Osteoblast (primary cell): ENCODE results near the gene SNAPIN. TPM values are rescaled to one million over a fixed set of nuclear protein-coding genes. Genes with fewer than 3 reads are reported as not detected.
A peak's percentile ranks its signal among the peaks of the same experiment; 100 is the strongest.

Experiments used
- DNase-seq: peaks from one replicate; pipeline ENCODE4 v3.0.0; 2011; ENCODE audit warnings: low spot score, mixed read lengths; ENCODE audit not compliant: insufficient read length; ENCODE audit errors: missing footprints
- H2AFZ ChIP-seq: 2 replicates; pipeline ENCODE4 v1.6.0; 2011; ENCODE audit warnings: mild to moderate bottlenecking, low read length
- H3K27ac ChIP-seq: 2 replicates; pipeline ENCODE4 v1.5.1; 2011; ENCODE audit warnings: mild to moderate bottlenecking, low read depth, low read length, moderate library complexity
- H3K27me3 ChIP-seq: 2 replicates; pipeline ENCODE4 v1.6.0; 2012; ENCODE audit warnings: mild to moderate bottlenecking, control low read depth, inconsistent platforms, low read length, moderate library complexity; ENCODE audit not compliant: insufficient read depth
- H3K36me3 ChIP-seq: 2 replicates; pipeline ENCODE4 v1.5.1; 2011; ENCODE audit warnings: mild to moderate bottlenecking, low read length, control low read depth, moderate library complexity; ENCODE audit not compliant: insufficient read depth
- H3K4me1 ChIP-seq: 2 replicates; pipeline ENCODE4 v1.5.1; 2011; ENCODE audit warnings: mild to moderate bottlenecking, low read length, control low read depth, moderate library complexity; ENCODE audit not compliant: insufficient read depth
- H3K4me2 ChIP-seq: 2 replicates; pipeline ENCODE4 v1.6.0; 2011; ENCODE audit warnings: mild to moderate bottlenecking, low read length; ENCODE audit not compliant: insufficient read depth
- H3K4me3 ChIP-seq: fragments of 200-600 bp; sonication (generic); 3 replicates; pipeline ENCODE4 v1.5.1; 2012; ENCODE audit warnings: mild to moderate bottlenecking, low read length, inconsistent platforms; ENCODE audit not compliant: insufficient read depth
- H3K79me2 ChIP-seq: 2 replicates; pipeline ENCODE4 v1.6.0; 2012; ENCODE audit warnings: mild to moderate bottlenecking, low read length, control low read depth, inconsistent platforms; ENCODE audit not compliant: insufficient read depth
- H3K9me3 ChIP-seq: 2 replicates; pipeline ENCODE4 v1.5.1; 2011; ENCODE audit warnings: low read depth, low read length, control low read depth
- H4K20me1 ChIP-seq: 2 replicates; pipeline ENCODE4 v1.6.0; 2012; ENCODE audit warnings: mild to moderate bottlenecking, low read length, control low read depth; ENCODE audit not compliant: insufficient read depth
- total RNA-seq: library from RNA; depleted of rRNA; stranded (reverse); fragments of >200 nt; gene quantifications from 2 replicates; pipeline ENCODE4 v1.2.3, GENCODE V29; 2012
- TF ChIP-seq, protein P1 (sequence below): IDR thresholded peaks from 2 replicates; pipeline ENCODE4 v1.5.1; 2011; ENCODE audit warnings: mild to moderate bottlenecking, low read depth, low read length, moderate library complexity; ENCODE audit errors: extremely low read depth

The SNAPIN gene
- total RNA-seq, 1 donor, result 53.6 TPM

DNA sequence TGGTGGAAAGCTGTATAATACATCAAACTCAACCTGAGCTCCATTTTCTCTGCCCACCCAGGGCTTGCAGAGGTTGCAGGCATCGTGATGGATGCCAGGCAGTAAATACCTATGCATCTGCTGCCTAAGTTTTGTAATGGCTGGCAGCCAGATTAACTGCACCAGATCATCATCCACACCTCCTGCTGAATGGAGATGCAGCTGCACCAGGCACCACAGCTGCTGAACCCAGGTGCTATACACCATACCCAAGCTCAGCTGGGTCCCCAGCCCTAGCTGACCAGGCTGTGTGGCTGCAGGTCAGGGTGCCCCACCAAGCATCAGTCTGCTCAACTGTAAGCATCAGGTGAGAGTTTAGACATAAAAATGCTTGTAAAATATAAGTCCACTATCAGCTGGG, 6.7 kb upstream of the SNAPIN start:
- H3K4me1 ChIP-seq, result peaks cover 9% of the 10 kb centered on the region
- DNase-seq, result no peak
- H3K4me2 ChIP-seq, result no peak overlapping the region
- H3K36me3 ChIP-seq, result no peaks in the 10 kb centered on the region
- no peaks in the 10 kb centered on the region for H3K9me3 ChIP-seq
- H3K27me3 ChIP-seq, result no peaks in the 10 kb centered on the region
- H4K20me1 ChIP-seq, result no peaks in the 10 kb centered on the region
- H3K4me3 ChIP-seq, result no peak overlapping the region
- H2AFZ ChIP-seq, result no peak overlapping the region
- H3K27ac ChIP-seq, result no peak overlapping the region
- TF ChIP-seq, protein P1, sequence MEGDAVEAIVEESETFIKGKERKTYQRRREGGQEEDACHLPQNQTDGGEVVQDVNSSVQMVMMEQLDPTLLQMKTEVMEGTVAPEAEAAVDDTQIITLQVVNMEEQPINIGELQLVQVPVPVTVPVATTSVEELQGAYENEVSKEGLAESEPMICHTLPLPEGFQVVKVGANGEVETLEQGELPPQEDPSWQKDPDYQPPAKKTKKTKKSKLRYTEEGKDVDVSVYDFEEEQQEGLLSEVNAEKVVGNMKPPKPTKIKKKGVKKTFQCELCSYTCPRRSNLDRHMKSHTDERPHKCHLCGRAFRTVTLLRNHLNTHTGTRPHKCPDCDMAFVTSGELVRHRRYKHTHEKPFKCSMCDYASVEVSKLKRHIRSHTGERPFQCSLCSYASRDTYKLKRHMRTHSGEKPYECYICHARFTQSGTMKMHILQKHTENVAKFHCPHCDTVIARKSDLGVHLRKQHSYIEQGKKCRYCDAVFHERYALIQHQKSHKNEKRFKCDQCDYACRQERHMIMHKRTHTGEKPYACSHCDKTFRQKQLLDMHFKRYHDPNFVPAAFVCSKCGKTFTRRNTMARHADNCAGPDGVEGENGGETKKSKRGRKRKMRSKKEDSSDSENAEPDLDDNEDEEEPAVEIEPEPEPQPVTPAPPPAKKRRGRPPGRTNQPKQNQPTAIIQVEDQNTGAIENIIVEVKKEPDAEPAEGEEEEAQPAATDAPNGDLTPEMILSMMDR, result no peak
- no peaks in the 10 kb centered on the region for H3K79me2 ChIP-seq

GRCh38 chr1:153652805-153653500, 5.5 kb upstream of the SNAPIN start:
- peak; percentile 83 for DNase-seq
- Histone ChIP-seq H3K27me3 (no peaks in the 10 kb centered on the region), H3K4me2 (no peak overlapping the region), H3K4me3 (no peak overlapping the region), H4K20me1 (no peaks in the 10 kb centered on the region), H2AFZ (peak overlapping the region; percentile 18), H3K27ac (no peak overlapping the region), H3K9me3 (no peaks in the 10 kb centered on the region), H3K79me2 (no peaks in the 10 kb centered on the region), H3K36me3 (no peaks in the 10 kb centered on the region), H3K4me1 (peaks cover 9% of the 10 kb centered on the region)
- TF ChIP-seq, protein P1, result no peak

DNA sequence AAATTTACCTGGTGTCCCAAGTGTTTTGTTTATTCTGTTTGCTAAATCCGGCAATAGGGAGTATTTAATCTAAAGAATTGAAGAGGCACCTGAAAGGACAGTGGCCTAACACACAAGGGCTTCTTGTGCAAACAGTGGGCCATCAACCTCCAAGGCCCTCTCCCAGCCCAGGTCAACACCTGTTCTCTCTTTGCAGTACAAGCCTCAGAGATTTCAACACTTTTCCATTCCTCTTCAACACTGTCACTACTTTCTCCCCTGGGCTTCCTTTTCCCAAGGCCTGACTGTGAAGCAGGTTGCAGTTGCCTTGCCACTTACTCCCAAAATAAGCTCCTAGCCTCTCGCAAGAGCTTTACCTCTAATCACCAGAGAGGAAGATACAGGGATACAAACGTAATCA, 3.2 kb upstream of the SNAPIN start:
- H3K4me3 ChIP-seq, result no peak overlapping the region
- no peaks in the 10 kb centered on the region for H3K27me3 ChIP-seq
- no peaks in the 10 kb centered on the region for H3K36me3 ChIP-seq
- H4K20me1 ChIP-seq, result peaks cover 3% of the 10 kb centered on the region
- H3K4me2 ChIP-seq, result no peak overlapping the region
- TF ChIP-seq, protein P1, result no peak
- peaks cover 15% of the 10 kb centered on the region for H3K79me2 ChIP-seq
- DNase-seq, result no peak
- H3K27ac ChIP-seq, result no peak overlapping the region
- peaks cover 17% of the 10 kb centered on the region for H3K4me1 ChIP-seq
- no peaks in the 10 kb centered on the region for H3K9me3 ChIP-seq
- H2AFZ ChIP-seq, result no peak overlapping the region

- TF ChIP-seq, protein P1, result no peak
- H3K4me2 ChIP-seq, result peak overlapping the region; percentile 96
- H2AFZ ChIP-seq, result peak overlapping the region; percentile 84
- H3K36me3 ChIP-seq, result peaks cover 36% of the 10 kb centered on the region
- H3K4me3 ChIP-seq, result peak overlapping the region; percentile 80
- no peak for DNase-seq
- peaks cover 18% of the 10 kb centered on the region for H3K4me1 ChIP-seq
- peak overlapping the region; percentile 69 for H3K27ac ChIP-seq
- no peaks in the 10 kb centered on the region for H3K27me3 ChIP-seq
- H3K79me2 ChIP-seq, result peaks cover 18% of the 10 kb centered on the region
- H3K9me3 ChIP-seq, result no peaks in the 10 kb centered on the region
- peaks cover 3% of the 10 kb centered on the region for H4K20me1 ChIP-seq
These were observed 652 bp downstream of the SNAPIN start for GRCh38 chr1:153659175-153659534.
